Dermis microvascular lymphatic vessel endothelial cell (primary cell): ENCODE data around the gene LY6G6F. TPM values are rescaled to one million over a fixed set of nuclear protein-coding genes. Genes with fewer than 3 reads are reported as not detected.

Experiments
- DNase-seq, 2 donors: peaks; one replicate each; pipeline versions ENCODE4 v3.0.0 to v3.0.0-alpha.2; 2010; ENCODE audit warnings: low read depth in 2 of 2
- total RNA-seq: library from RNA; depleted of rRNA; stranded (reverse); fragments of >200 nt; gene quantifications from 2 replicates; pipeline ENCODE4 v1.2.1, GENCODE V29; 2014

Gene LY6G6F
- total RNA-seq, 1 donor from 2014 or later, result not detected

- peak; percentile 61 to 69 for DNase-seq
Measured at GRCh38 chr6:31737315-31737990, 30.8 kb downstream of the LY6G6F start.

- DNase-seq, result peak in 1 of 2 donors; percentile 91
Measured at GRCh38 chr6:31737991-31738979, 31.6 kb downstream of the LY6G6F start.

GRCh38 chr6:31739639-31740396, 33.2 kb downstream of the LY6G6F start, which contains the start of gene MSH5:
Gene MSH5 (plus strand): TSS chr6:31740005. CDS start chr6:31740467, 462 bp downstream.
- peak; percentile 98 to 99 for DNase-seq

GRCh38 chr6:31740397-31741223, 33.9 kb downstream of the LY6G6F start:
- DNase-seq, result no peak

- DNase-seq, result no peak
Measured at GRCh38 chr6:31741815-31742214, 35.1 kb downstream of the LY6G6F start.

GRCh38 chr6:31742894-31743293, 36.2 kb downstream of the LY6G6F start:
- no peak for DNase-seq

- no peak for DNase-seq
Measured at GRCh38 chr6:31744422-31744821, 37.8 kb downstream of the LY6G6F start.

- DNase-seq, result no peak
Measured at GRCh38 chr6:31749301-31750036, 42.8 kb downstream of the LY6G6F start.

GRCh38 chr6:31750411-31751022, 43.9 kb downstream of the LY6G6F start:
- DNase-seq, result no peak

GRCh38 chr6:31752739-31753319, 46.2 kb downstream of the LY6G6F start:
- DNase-seq, result peak in 1 of 2 donors; percentile 24

- no peak for DNase-seq
Measured at GRCh38 chr6:31758281-31758680, 51.6 kb downstream of the LY6G6F start.

Other genes with a start within 250 kb of the LY6G6F start
- 6.8 and 8.3 TPM in 2 replicates for gene MICB, start 208.7 kb upstream of the LY6G6F start, total RNA-seq
- gene MCCD1, start 177.9 kb upstream of the LY6G6F start, total RNA-seq, result not detected in 2 replicates
- gene DDX39B, start 164.9 kb upstream of the LY6G6F start, total RNA-seq, result 318 and 410 TPM in 2 replicates
- 0.13 TPM in 1 of 2 replicates, not detected in the other for gene ATP6V1G2, start 160.3 kb upstream of the LY6G6F start, total RNA-seq
- 19.8 and 24.7 TPM in 2 replicates for gene NFKBIL1, start 159.3 kb upstream of the LY6G6F start, total RNA-seq
- not detected in 2 replicates for gene LTA, start 134.6 kb upstream of the LY6G6F start, total RNA-seq
- gene TNF, start 131.3 kb upstream of the LY6G6F start, total RNA-seq, result not detected in 2 replicates
- 6.4 and 11.8 TPM in 2 replicates for gene LTB, start 124.4 kb upstream of the LY6G6F start, total RNA-seq
- 0.51 TPM in 1 of 2 replicates, not detected in the other for gene LST1, start 120.6 kb upstream of the LY6G6F start, total RNA-seq
- gene NCR3, start 113.9 kb upstream of the LY6G6F start, total RNA-seq, result not detected in 2 replicates
- 0.13 TPM in 2 replicates for gene AIF1, start 91.6 kb upstream of the LY6G6F start, total RNA-seq
- 19.8 and 35.0 TPM in 2 replicates for gene PRRC2A, start 86.2 kb upstream of the LY6G6F start, total RNA-seq
- 86.7 and 158 TPM in 2 replicates for gene BAG6, start 54.2 kb upstream of the LY6G6F start, total RNA-seq
- 0.39 and 0.51 TPM in 2 replicates for gene APOM, start 51.0 kb upstream of the LY6G6F start, total RNA-seq
- 15.8 and 22.9 TPM in 2 replicates for gene C6orf47, start 46.1 kb upstream of the LY6G6F start, total RNA-seq
- gene GPANK1, start 41.9 kb upstream of the LY6G6F start, total RNA-seq, result 9.0 and 11.5 TPM in 2 replicates
- 76.5 and 99.5 TPM in 2 replicates for gene CSNK2B, start 40.8 kb upstream of the LY6G6F start, total RNA-seq
- gene LY6G5B, start 36.9 kb upstream of the LY6G6F start, total RNA-seq, result 0.64 and 2.0 TPM in 2 replicates
- gene LY6G5C, start 25.8 kb upstream of the LY6G6F start, total RNA-seq, result 1.2 and 1.9 TPM in 2 replicates
- gene ABHD16A, start 3.5 kb upstream of the LY6G6F start, total RNA-seq, result 43.8 and 59.8 TPM in 2 replicates
- gene LY6G6D, start 8.5 kb downstream of the LY6G6F start, total RNA-seq, result not detected in 2 replicates
- not detected in 2 replicates for gene LY6G6C, start 14.9 kb downstream of the LY6G6F start, total RNA-seq
- not detected in 2 replicates for gene MPIG6B, start 16.5 kb downstream of the LY6G6F start, total RNA-seq
- 108 and 125 TPM in 2 replicates for gene DDAH2, start 22.4 kb downstream of the LY6G6F start, total RNA-seq
- gene CLIC1, start 29.7 kb downstream of the LY6G6F start, total RNA-seq, result 464 and 694 TPM in 2 replicates
- gene MSH5, start 33.1 kb downstream of the LY6G6F start, total RNA-seq, result 2.8 and 4.5 TPM in 2 replicates
- 2.0 and 3.3 TPM in 2 replicates for gene SAPCD1, start 55.8 kb downstream of the LY6G6F start, total RNA-seq
- under 0.01 and 0.13 TPM in 2 replicates for gene VWA7, start 70.5 kb downstream of the LY6G6F start, total RNA-seq
- 48.1 and 53.7 TPM in 2 replicates for gene VARS1, start 88.9 kb downstream of the LY6G6F start, total RNA-seq
- 29.5 and 39.2 TPM in 2 replicates for gene LSM2, start 100.1 kb downstream of the LY6G6F start, total RNA-seq
- 1.2 and 1.4 TPM in 2 replicates for gene HSPA1L, start 108.4 kb downstream of the LY6G6F start, total RNA-seq
- 67.4 and 81.8 TPM in 2 replicates for gene HSPA1A, start 108.7 kb downstream of the LY6G6F start, total RNA-seq
- gene HSPA1B, start 120.9 kb downstream of the LY6G6F start, total RNA-seq, result 27.6 and 37.1 TPM in 2 replicates
- gene NEU1, start 156.0 kb downstream of the LY6G6F start, total RNA-seq, result 50.2 and 73.0 TPM in 2 replicates
- under 0.01 TPM in 2 replicates for gene SLC44A4, start 172.1 kb downstream of the LY6G6F start, total RNA-seq
- 25.9 and 37.4 TPM in 2 replicates for gene EHMT2, start 190.8 kb downstream of the LY6G6F start, total RNA-seq
- gene ZBTB12, start 195.2 kb downstream of the LY6G6F start, total RNA-seq, result 2.2 and 3.0 TPM in 2 replicates
- gene C2, start 220.9 kb downstream of the LY6G6F start, total RNA-seq, result 0.13 TPM in 1 of 2 replicates, not detected in the other
- gene CFB, start 239.2 kb downstream of the LY6G6F start, total RNA-seq, result 0.13 and 0.51 TPM in 2 replicates